SU-DHL-6 (cell line): ENCODE results near the gene MAP2.

Source experiments
- H2AFZ ChIP-seq: fragments of 200-600 bp; sonication (generic); 2 replicates; pipeline ENCODE4 v1.6.1; 2014; ENCODE audit warnings: low read depth, mild to moderate bottlenecking, moderate library complexity, mixed read lengths, antibody characterized with exemption, low read length; ENCODE audit not compliant: severe bottlenecking
- H3F3A ChIP-seq: fragments of 200-600 bp; shearing (Covaris generic); 2 replicates; pipeline ENCODE4 v1.6.0; 2016; ENCODE audit warnings: antibody characterized with exemption, mild to moderate bottlenecking; ENCODE audit not compliant: insufficient read depth
- H3K27ac ChIP-seq: fragments of 200-600 bp; sonication (generic); 2 replicates; pipeline ENCODE4 v1.5.1; 2016; ENCODE audit warnings: low read depth, mild to moderate bottlenecking, low read length, moderate library complexity, mixed read lengths
- H3K27me3 ChIP-seq: fragments of 200-600 bp; sonication (generic), shearing (Covaris generic); 2 replicates; pipeline ENCODE4 v1.6.0; 2014; ENCODE audit warnings: mild to moderate bottlenecking, low read length
- H3K36me3 ChIP-seq: fragments of 200-600 bp; sonication (generic); 2 replicates; pipeline ENCODE4 v1.6.1; 2014; ENCODE audit warnings: mild to moderate bottlenecking, low read length, mixed read lengths
- H3K4me2 ChIP-seq: fragments of 300-600, 200-600 bp; shearing (Covaris generic), sonication (generic); 2 replicates; pipeline ENCODE4 v1.6.0; 2014; ENCODE audit warnings: low read length, low read depth, mild to moderate bottlenecking; ENCODE audit not compliant: poor library complexity, severe bottlenecking
- H3K4me3 ChIP-seq: fragments of 200-600 bp; sonication (generic); 2 replicates; pipeline ENCODE4 v1.5.1; 2014; ENCODE audit warnings: antibody characterized with exemption, low read length, mild to moderate bottlenecking, mixed read lengths; ENCODE audit not compliant: insufficient read depth, poor library complexity, severe bottlenecking
- H3K79me2 ChIP-seq: fragments of 200-600 bp; sonication (generic); 2 replicates; pipeline ENCODE4 v1.6.1; 2014; ENCODE audit warnings: mild to moderate bottlenecking, low read length, moderate library complexity; ENCODE audit not compliant: insufficient read depth
- H3K9ac ChIP-seq: fragments of 200-600 bp; sonication (generic); 2 replicates; pipeline ENCODE4 v1.7.0; 2014; ENCODE audit warnings: mild to moderate bottlenecking, low read length
- H3K9me2 ChIP-seq: fragments of 200-600 bp; sonication (generic); replicated peaks from 2 replicates; pipeline ENCODE4 v1.6.1; 2014; ENCODE audit warnings: low read length; ENCODE audit not compliant: insufficient read depth
- H3K9me3 ChIP-seq: fragments of 200-600 bp; sonication (generic); 2 replicates; pipeline ENCODE4 v1.6.1; 2014; ENCODE audit warnings: low read length, mixed read lengths; ENCODE audit not compliant: insufficient read depth
- H4K20me1 ChIP-seq: fragments of 200-600 bp; sonication (generic); 2 replicates; pipeline ENCODE4 v1.6.1; 2014; ENCODE audit warnings: low read depth, mild to moderate bottlenecking, antibody characterized with exemption, low read length, moderate library complexity, mixed read lengths
- EZH2phosphoT487 ChIP-seq: fragments of 200-600 bp; sonication (generic), shearing (Covaris generic); conservative IDR thresholded peaks from 2 replicates; pipeline ENCODE4 v1.6.1; 2018; ENCODE audit warnings: mild to moderate bottlenecking, antibody characterized with exemption, low read length, moderate library complexity, mixed read lengths
- TF ChIP-seq, protein P1 (sequence below): fragments of 200-600 bp; sonication (generic); IDR thresholded peaks from one replicate; pipeline ENCODE4 v1.5.1; 2017; ENCODE audit warnings: antibody characterized with exemption, mild to moderate bottlenecking, low read length, moderate library complexity; ENCODE audit not compliant: insufficient read depth, poor library complexity, severe bottlenecking

MAP2 gene

DNA sequence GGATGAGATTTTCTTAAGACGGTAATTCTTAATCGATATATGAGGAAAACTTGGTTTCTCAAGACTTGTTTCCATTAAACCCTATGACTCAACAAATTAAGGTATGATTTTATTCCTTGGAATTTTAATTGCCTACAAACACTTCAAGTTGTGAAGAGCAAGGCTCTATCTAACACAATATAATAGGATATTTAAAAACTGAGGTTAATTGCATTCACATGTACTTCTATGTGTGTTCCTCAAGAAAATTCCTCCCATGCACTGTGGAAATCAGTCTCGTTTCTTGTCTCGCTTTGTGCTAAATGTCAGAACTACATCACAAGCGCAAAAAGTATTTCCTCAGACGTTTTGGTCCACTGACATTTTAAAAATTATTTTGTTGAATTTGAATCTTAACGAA lies 238.2 kb downstream of the MAP2 start:
- Histone ChIP-seq H3K27ac (no peak overlapping the region), H3K9me2 (no peaks in the 10 kb centered on the region), H3K4me2 (no peak overlapping the region), H3K9ac (no peak overlapping the region), H3K9me3 (no peaks in the 10 kb centered on the region), H3F3A (no peaks in the 10 kb centered on the region), H3K27me3 (no peaks in the 10 kb centered on the region), H4K20me1 (no peaks in the 10 kb centered on the region), H3K79me2 (no peaks in the 10 kb centered on the region), H2AFZ (no peak overlapping the region), H3K36me3 (no peaks in the 10 kb centered on the region), H3K4me3 (no peak overlapping the region)
- TF ChIP-seq, protein P1, sequence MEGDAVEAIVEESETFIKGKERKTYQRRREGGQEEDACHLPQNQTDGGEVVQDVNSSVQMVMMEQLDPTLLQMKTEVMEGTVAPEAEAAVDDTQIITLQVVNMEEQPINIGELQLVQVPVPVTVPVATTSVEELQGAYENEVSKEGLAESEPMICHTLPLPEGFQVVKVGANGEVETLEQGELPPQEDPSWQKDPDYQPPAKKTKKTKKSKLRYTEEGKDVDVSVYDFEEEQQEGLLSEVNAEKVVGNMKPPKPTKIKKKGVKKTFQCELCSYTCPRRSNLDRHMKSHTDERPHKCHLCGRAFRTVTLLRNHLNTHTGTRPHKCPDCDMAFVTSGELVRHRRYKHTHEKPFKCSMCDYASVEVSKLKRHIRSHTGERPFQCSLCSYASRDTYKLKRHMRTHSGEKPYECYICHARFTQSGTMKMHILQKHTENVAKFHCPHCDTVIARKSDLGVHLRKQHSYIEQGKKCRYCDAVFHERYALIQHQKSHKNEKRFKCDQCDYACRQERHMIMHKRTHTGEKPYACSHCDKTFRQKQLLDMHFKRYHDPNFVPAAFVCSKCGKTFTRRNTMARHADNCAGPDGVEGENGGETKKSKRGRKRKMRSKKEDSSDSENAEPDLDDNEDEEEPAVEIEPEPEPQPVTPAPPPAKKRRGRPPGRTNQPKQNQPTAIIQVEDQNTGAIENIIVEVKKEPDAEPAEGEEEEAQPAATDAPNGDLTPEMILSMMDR = no peak
- no peak for TF ChIP-seq EZH2phosphoT487

DNA sequence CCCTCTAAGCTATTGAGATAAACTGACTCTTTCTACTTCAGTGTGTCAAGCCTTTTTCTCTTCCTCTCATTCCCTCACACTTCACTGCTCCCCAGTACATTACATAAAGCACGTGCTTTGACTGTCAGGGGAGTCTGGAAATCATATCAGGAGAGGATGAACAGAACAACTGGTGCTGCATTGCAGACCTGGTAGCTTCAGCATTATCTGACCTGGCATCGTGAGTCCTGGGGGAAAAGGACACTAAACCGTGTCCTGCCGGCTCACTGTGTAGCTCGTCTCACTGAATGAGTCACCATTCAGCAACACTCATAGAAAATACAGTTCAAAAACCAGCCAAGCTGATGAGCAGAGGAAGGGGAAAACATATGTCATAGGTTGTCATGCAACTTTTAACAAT lies 239.3 kb downstream of the MAP2 start:
- H3K79me2 ChIP-seq = no peaks in the 10 kb centered on the region
- H3K4me2 ChIP-seq = no peak overlapping the region
- H2AFZ ChIP-seq = no peak overlapping the region
- no peaks in the 10 kb centered on the region for H3K9me3 ChIP-seq
- H3K27ac ChIP-seq = no peak overlapping the region
- H3K36me3 ChIP-seq = no peaks in the 10 kb centered on the region
- H3K4me3 ChIP-seq = no peak overlapping the region
- no peaks in the 10 kb centered on the region for H3K27me3 ChIP-seq
- TF ChIP-seq, protein P1 = no peak
- no peak for TF ChIP-seq EZH2phosphoT487
- no peaks in the 10 kb centered on the region for H3F3A ChIP-seq
- no peak overlapping the region for H3K9ac ChIP-seq
- no peaks in the 10 kb centered on the region for H3K9me2 ChIP-seq
- no peaks in the 10 kb centered on the region for H4K20me1 ChIP-seq

DNA sequence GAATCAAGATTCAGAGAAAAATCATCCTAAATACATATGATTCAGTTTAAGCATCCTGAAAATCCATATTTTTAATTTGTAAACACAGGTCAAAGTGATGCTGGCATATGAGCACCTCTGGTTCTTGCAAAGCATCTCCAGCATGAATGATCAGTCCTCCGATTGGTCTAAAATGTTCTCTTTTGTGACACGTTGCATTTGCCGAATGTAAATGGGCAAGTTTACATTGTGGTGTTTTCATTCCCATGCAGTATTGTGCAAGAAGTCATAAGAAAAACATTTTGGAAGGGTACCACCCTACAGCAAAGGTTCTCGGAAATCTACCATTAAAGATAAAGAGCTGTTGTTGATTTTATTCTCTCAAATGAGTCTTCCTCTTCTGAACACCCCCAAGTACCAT lies 239.8 kb downstream of the MAP2 start:
- no peak overlapping the region for H3K9ac ChIP-seq
- no peaks in the 10 kb centered on the region for H3K79me2 ChIP-seq
- no peaks in the 10 kb centered on the region for H3K27me3 ChIP-seq
- H3K9me2 ChIP-seq = no peaks in the 10 kb centered on the region
- no peaks in the 10 kb centered on the region for H3F3A ChIP-seq
- H3K4me2 ChIP-seq = no peak overlapping the region
- no peaks in the 10 kb centered on the region for H4K20me1 ChIP-seq
- TF ChIP-seq EZH2phosphoT487 = no peak
- TF ChIP-seq, protein P1 = no peak
- H3K27ac ChIP-seq = no peak overlapping the region
- no peak overlapping the region for H3K4me3 ChIP-seq
- no peaks in the 10 kb centered on the region for H3K36me3 ChIP-seq
- no peaks in the 10 kb centered on the region for H3K9me3 ChIP-seq
- H2AFZ ChIP-seq = no peak overlapping the region
